GM19467 (cell line): ENCODE data around the gene TMEM151B.

Experiments used
- ATAC-seq: cut with Tn5 transposase; IDR thresholded peaks from one replicate; pipeline ENCODE4 v1.9.1; 2021; ENCODE audit warnings: mild to moderate bottlenecking, moderate library complexity; ENCODE audit not compliant: unreplicated experiment

The TMEM151B gene

DNA sequence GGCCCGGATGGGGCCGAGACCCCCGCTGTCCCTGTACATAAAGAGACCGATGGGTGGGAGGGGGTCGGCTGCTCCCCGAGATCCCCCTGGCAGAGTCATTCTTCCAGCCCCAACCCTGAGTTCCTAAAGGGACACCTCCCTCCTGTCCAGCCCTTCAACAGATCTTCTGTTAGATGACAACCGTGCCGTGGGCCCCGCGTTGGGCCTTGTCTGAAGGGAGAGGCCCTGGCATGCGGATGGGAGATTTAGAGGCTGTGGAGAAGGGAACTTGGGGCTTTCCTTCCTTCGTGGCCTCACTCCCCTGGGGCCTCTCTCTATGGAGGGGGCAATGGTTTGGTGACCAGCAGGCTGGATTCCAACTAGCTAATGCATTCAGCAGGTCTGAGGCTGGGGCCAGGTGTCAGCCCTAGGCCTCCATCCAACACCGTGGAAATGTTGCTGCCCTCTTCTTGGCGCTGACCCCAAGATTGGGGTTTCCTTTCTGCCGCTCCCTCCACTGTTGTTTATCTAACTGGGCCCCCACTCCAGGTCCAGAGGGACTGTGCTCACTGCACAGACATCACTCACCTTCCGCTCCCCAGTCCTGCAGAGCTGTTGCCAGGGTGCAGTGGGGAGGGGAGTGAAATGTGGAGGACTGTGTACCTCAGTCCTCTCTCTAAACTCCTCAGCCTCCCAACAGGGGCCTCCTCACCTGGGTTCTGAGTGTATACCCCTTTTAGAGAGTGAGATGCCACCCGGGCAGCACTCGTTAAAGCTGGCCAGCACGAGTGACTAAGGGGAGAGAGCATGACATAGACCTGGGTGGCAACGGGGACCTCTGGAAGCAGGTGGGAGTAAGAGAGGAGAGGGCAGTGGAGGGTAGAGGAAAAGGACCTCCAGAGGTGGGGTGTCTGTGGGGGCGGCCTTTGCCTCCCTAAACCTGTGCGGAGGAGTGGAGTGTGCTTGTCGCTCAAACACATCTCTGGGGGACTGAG, 6.7 kb downstream of the TMEM151B start:
- ATAC-seq = no peak

DNA sequence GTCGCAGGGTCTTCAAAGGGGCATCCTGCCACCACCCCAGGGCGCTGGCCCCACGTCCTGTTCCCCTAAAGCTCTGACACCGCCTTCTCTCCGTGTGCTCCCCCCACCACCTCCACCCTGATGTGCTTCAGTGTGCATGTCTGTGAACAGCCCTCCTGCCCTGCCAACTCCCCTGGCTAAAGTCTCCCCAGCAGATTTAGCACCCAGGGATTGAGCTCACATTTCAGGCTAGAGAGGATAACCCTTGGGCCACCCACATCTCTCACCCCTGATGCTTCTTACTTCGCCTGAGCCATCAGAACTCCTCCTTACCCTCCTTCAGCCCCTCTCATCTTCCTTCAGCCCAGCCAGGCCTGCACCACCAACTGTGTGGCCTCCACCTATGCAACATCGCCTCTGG, 7.5 kb downstream of the TMEM151B start:
- ATAC-seq = no peak

DNA sequence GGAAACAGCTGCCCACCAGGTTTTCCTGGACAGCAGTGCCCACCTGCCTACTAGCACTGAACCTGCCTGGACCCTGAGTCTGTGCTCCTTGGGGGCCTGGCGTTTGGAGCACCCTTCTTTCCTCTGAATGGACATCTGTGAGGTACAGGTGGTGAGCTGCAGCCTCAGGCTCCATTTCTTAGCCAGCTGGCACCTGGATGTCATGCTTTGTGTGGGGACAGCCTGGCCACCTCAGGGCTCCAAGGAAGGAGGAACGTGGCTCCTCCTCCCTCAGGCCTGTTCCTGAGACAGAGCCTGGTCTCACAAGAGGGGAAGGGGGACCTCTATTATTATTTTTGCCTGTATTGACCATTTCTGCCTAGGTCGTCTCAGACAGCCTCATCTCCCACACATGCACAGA, 8.1 kb downstream of the TMEM151B start:
- no peak for ATAC-seq

DNA sequence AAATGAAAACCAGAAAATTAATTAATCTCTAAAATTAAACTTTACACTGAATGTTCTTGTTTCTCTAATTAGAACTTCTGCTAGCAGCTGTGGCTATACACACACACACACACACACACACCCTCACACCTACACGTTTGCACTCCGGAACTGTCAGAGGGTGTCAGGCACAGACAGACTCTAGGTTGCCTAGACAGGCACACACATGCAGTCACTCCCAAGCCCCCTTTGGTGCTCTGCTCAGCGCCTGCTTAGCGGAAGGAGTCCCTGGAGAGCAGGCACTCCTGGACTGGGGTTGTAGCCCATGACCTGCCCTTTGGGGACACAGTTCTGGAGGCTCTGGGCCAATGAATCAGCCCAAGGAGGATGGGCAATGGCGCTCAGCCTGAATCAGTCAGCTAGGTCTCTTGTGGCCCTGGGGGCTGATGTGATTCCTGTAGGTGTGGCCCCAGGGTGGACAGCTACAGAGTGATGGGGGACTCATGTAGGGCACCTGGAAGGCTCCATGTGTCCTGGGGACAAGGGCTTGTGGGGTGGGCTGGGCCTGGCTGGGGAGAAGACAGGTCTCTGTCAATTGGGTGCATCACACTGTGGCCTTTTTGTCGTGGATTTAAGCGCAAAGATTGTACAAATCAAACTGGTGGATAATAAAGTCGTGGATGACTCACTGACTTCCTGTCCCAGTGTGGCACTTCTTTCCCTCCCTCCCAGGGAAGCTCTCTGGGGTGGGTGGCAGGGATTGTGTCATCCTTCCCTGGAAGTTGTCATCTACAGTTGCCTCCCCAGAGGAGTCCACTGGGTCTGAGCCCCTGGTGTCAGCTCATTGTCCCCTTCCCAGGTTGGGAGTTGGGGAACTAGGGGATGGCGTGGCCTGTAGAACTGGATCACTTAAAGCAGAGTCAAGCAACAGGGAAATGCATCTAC, 8.8 kb downstream of the TMEM151B start:
- no peak for ATAC-seq

DNA sequence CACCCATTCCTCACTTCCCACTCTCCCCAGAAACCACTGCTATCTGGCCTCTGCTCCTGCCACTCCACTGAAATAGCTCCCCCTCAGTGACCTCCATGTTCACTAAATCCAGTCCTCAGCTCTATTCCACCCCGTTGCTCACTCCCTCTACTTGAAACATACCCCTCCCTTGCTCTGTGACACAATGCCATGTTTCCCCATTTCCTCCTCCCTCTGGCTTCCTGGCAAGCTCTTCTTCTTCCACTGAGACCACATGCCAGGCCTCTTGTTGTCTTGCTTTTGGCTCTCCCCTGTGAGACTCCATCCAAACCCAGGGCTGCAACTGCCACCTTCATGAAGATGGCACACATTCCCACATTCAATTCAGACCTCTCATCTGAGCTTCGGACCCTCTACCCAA, 13.9 kb downstream of the TMEM151B start:
- no peak for ATAC-seq

DNA sequence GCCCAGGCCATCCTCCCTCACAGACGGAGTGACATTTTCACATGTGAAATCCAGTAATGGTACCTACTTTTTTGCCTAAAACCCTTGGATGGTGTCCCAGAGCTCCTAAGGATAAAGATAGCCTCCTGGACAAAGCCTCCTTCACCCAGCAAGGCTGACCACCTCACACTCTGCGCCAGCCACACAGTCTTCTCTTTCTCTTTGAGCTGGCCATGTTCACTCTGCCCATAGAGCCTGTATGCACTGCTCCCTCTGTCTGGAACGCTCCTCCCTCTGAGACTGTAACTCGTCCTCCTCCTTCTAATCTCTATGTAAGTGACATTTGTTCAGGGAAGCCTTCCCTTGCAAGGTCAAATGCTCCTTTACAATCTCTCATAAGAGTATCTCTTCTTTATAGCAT, 14.6 kb downstream of the TMEM151B start:
- no peak for ATAC-seq

DNA sequence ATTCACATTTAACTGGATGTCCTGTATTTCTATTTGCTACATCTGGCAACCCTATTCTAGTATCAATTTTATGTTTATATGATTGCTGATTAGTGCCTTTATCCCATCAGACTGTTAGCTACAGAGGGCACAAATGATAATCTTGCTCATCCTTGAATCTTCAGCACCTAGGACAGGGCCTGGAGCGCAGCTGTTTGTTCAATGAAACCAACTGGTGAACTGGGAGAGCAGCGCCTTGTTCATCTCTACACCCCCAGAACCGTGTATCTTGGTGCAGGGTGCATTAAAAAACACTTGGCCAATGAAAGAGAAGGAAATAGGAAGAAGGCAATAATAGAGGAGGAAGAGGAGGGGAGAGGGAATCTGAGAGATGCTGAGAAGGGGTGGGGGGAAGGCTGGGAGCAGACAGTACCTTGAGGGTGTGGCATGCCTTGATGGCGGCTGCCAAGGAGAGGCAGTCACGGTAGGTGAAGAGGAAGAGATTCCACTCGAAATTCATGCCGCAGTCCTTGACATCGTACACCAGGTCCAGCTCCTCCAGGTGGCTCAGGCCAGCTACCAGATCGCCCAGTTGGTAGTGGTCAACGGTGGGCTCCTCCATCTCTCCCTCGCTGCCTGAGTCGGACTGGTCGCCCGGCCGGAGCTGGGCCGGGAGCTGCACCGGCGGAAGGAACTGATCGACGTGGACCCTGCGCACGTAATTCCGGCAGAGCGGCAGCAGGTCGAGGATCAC, 15.5 kb downstream of the TMEM151B start:
- ATAC-seq = no peak

DNA sequence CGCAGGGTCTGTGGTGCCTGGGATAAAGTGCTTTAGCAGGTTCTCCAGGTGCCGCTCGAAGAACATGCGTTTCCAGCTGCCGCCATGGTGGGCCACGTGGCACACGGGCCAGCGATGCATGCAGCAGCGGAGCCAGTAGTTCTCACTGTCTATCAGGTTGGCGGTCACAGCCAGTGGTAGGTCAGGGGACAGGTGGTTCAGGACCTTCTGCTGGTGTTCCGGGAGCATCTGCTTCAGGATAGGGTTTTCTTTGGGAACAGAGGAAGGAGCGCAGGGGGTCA, 16.0 kb downstream of the TMEM151B start:
- ATAC-seq = no peak

DNA sequence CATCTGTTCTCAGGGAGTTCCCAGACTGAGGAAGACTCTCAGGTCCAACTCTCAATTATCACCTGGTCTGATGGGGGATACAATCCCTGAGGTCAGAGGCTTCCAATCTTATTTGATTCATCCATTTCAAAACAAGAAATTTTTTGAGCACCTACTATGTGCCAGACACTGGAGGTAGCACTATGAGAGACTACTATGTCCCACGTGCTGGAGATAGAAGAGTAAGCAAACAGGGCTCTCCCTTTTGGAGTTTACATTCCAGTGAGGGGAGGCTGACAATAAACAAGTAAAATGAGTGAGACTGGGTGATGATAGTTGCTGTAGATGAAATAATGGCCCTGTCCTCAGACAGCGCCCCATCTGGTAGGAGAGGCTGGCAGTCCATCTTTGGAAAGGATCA, 16.5 kb downstream of the TMEM151B start:
- no peak for ATAC-seq

DNA sequence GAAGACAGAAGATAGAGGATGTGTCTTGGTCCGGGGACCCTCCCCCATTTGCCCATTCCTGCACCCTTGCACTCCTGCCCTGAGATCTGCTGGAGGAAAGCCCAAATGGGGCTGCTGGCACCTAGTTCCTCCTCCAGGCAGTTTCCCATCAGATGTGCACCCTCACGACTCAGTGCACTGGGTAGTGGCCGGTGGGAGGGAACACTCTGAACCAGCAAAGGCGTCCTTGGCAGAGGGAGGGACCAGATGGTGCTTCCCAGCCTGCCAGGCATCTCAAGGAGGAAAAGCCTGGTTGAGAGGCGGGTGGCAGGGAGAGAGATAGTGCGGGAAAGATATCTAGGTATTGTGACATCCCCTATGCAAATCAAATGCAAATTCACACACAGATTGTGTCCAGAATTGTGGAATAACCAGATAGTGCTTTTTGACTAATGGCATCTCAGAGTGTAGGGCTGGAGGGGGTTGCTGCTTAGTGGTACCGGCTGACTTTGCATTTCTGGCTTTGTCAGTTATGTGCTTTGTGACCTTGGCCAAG, 19.5 kb downstream of the TMEM151B start:
- no peak for ATAC-seq

DNA sequence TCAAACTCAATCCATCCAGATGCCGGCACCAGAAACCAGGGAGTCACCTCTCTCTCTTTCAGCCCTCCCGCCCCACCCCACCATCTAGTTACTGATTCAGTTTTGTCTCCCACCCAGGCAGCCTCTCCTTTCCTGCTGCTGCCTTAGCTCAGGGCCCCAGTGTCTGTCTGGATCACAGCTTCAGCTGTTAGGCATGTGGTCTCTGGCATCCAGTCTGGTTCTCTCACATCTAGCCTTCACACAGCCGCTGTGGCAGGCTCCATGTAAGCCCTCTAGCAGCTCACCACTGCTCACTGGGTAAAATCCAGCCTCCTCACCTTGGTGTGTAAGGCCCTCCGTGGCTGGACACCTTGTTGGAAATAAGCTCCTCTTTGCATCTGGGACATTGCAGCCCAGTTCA, 21.6 kb downstream of the TMEM151B start:
- no peak for ATAC-seq

DNA sequence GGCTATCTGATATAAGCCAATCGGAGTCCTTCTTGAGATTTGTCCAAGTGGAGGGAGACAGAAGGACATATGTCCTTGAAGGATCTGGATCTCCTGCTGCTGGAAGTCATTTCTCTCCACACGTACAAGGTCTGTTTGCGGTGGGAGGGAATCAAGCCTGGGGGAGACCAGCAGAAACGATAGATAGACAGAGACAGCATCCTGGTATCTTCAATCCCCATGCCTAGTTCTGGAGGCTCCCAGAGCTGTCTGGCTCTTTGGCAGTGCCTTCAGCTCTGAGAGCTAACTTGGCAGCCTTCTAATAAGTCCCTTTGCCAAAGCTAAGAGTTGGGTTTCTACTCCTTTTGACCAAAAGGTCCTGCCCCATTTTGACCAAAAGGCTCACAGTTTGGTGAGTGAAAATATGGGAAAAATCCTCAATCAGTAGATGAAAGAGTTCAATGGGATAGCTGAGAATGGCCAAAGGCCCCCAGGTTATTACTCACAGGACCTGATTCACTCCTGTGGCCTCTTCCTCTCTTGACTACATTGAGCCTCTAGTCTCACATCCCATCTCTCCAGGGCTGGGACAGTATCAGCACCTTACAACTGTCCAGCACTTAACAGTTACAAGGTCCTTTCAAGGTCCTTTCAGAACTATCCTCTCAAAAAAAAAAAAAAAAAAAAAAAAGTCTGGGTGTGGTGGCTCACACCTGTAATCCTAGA, 22.6 kb downstream of the TMEM151B start:
- no peak for ATAC-seq

DNA sequence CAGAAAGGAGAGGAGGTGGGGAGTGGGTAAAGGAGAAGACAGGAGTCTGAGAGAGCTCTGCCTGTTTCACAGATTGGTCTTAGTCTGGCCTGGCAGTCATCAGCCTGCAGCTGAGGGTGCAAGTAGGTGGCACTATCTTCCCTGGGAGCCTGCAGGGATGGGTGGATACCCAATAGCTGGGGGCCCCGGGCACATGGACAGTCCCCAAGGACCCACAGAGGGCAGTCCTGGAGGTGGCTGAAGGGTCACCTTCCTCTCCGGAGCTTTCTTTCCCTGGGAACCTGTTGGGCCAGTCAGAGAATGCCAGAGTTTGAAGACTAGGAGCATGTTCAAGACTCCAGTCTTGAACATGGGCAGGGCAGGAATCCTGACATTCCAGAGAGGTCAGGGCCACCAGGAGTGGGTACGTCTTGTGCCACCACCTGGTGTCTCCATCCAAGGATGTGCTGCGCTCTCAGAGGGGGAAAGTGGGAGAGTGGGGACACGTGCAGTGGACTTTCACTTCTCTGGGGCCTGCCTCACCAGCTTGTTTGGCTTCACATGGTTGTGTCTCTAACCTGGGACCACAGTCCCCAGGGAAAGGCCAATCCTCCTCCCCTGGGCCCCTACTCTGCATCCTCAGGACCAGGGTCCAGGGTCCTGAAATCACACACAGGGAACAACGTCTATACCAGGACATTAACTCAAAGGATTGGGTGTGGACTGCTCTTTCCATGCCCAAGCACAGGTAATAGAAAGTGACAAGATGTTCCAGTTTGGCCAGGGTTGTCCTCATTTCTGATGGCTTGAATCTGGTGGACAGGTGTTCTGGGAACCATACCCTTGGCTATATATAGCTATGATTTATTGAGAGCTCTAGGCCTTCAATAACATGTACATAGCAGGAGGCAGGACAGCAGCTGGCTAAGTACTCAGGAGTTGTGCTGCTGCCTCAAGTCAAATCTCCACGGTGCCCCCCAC, 24.9 kb downstream of the TMEM151B start:
- ATAC-seq = no peak

DNA sequence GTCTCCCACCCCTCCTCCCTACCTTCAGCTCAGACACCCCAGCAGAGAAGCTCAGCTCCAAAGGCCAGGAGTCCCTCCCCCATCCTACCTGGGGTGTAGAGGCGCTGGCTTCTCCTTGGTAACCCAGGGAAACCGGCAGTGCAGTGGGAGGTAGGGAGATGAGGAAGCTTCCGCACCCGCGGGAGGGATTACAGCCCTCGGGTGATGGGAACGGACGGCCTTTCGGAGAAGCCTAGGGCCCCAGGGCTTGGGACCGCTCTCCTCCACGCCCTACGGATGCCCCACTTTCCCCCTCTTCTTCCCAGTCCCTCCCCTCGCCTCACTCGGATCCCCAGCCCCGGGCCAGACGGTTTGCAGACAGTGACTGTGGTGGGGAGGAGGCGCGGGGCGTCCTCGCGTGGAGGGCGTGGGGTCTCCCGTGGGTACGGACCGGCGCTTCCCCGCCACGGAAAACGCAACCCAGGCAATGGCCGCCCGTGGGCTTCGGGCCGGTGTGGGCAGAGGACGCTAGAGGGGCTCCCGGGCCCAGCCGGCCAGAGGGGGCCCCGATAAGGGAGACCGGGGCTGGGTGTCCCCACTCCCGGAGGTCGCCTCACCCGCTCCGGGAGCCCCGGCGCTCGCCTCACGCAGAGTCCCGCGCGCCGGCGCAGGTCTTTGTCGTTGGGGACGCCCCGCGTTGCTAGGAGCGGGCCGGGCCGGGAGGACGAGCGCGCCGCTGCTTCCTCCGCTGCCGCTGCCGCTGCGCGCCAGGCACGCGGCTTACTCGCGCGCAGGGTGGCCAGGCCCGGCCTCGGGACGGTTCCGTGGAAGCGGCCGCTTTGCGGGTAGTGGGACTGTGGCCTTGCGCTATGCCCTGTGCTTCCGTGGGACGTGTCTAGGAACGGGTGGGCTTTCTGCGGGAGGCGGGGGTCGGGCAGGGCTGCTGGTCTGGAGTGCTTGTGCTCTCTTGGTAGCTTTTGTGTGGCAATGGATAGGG, 27.1 kb downstream of the TMEM151B start:
- no peak for ATAC-seq

DNA sequence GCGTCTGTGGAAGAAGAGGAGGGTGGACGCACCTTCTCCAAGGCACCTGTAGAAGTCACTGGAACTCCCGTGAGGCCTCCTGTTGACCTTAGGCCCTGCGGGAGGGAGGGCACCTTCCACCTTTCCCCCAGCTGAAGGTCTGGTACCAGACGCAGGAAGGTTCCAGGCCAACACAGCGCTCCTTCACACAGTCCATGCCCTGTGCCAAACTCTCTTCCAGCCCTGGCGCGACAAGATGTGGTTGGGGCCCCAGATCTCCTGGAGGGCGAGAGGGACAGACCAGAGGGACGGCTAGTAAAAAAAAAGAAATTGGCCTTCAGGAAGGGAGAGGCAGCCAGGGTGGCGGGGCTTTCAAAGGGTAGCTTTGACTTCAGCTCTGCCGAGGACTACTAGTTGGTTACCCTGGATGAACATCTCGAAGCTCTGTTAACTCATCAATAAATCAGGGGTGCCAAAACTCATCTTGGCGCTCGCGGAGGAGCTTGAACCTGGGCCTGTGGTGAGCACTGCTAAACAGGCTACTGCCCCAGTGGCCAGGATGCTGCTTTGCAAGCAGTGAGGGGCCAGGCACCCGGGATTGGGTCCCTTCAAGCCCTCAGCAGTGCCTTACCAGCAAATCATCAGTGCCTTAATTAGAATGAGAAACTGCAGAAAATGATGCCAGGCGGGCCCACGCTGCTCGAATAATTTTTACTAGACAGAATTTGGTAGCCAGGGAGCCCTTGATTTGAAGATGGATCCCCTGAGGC, 28.0 kb downstream of the TMEM151B start:
- no peak for ATAC-seq

DNA sequence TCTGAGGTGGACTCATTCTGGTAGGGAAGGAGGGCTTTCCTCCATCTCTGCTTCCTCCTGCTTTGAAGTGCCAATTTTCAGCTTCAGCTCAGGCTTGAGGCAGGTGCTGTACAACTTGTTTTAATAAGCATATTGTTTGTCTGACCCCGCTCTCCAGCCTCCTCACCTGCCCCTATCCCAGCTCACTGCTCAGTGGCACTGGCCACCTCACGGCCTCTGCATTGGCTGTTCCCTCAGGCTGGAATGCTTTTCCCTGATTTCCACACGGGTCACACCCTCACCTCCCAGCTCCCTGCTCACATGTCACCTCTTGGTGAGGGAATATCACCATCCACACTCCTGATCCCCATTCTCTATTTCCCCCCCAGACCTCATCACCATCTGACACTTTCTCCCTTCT, 28.6 kb downstream of the TMEM151B start:
- ATAC-seq = no peak

DNA sequence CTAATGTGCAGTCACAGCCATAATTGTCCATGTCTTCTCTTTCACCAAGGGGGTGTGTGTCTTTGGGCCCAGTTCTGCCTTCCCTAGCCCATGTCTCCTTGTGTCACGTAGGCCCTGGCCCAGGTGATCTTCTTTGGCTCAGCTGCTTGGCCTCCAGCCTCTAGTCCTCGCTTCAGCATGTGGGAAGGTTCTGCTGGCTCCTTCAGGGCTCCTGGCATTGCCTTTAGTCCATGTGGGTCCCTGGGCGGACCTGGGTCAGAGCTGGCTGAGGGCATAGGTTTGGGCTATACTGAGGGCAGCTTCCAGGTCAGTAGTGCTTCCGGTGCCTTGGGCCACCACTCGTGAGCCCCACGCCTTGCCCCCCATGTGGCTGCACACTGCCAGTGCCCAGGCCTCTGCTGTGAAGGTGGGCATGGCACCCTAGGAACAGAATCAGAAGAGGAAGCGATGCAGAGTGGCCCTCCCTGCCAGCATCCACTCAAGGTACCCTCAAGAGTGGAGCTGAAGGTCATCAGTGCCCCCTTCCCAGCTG, 30.1 kb downstream of the TMEM151B start:
- no peak for ATAC-seq
